ENCODE data around the gene KLK6.
"Not testable (repeated sequence)": the region's sequence is repeated elsewhere in the genome, so short reads cannot be mapped to it uniquely, and the experiment has no call there.

The KLK6 gene

DNA sequence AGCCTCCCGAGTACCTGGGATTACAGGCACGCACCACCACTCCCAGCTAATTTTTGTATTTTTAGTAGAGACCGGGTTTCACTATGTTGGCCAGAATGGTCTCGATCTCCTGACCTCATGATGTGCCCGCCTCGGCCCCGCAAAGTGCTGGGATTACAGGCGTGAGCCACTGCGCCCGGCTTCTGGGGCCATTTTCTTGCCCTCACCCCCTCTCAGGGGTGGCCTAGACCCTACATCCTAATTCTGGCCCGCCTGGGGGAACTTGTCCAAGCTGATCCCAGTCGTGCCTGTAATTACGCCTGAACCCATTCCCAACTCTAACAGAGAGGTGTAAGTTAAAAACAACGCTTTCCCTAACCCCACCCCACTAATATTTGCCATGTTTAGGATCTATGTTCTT lies 15.0 kb upstream of the KLK6 start:
- DNase-seq = not testable (repeated sequence)

DNA sequence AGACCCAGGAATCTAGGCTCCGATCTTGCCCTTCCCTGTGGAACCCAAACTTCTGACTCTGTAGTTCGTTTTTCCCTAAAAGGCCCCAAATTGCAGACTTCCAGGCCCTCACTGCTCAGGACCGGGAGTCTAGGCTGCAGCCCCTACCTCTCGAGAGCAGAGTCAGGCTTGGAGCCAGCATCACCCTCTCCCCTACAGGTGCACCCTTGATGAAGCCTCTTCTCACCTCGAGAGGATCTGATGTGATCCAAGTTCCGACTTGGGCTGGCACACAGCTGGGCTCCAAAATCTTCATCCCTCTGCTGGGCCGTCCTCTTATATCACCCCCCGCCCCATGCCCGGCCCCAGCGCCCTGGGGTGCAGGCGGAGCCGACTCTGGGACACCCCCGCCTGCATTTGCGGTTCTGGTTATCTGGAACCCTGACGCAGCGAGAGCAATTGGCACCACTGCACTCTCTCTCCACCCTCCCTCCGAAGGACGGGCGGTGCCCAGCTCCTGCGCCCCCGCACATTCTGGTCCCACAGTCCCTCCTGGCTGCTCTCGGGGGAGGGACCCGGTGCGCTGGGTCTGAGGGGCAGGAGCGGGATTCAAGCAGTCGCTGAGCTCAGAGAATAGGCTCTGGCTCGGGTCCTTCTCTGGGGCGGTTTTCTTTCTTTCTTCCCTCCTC lies 14.4 kb upstream of the KLK6 start, which contains the start of gene KLK7:
Gene KLK7, minus strand, starts transcription at position 293 of the 668 bp plus-strand sequence. CDS start 1,518 bp downstream, outside the sequence.
- no peak for DNase-seq

DNA sequence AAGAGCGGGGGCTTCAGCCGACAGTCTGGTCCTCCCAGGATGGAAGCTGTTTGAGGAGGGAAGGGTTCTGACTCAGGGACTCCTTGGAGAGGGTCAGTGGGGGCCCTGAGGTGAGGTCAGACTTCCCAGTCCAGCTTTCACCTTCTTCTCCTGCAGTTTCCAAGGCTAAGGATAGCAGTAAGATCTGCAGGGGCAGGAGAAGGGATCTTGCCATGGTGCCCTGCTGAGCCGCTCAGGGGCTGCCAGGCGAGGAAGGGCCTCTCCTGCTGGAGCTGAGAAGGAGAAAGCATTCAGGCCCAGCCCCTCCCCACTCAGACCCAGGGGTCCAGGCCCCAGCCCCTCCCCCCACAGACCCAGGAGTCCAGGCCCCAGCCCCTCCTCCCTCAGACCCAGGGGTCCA lies 12.8 kb upstream of the KLK6 start:
- DNase-seq = no peak

DNA sequence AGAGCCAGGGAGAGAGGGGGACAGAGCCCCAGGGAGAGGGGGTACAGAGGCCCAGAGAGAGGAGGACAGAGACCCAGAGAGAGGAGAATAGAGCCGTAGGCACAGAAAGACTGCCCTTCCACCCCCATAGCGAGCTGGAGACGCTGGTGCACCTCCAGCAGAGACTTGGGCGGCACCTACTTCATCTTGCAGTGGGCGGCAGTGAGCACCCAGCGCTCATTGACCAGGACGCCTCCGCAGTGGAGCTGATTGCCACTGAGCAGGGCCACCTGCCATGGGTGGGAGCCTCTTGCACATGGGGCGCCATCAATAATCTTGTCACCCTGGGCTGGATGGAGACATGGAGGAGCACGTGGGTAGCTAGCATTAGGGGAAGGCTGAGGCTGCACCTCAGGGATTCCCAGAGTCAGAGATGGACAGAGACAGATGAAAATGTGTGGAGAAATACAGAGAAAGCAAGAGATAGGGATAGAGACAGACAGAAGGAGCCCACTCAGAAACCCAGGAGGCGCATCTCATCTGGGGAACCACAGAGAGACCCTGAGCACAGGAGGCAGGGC lies 12.3 kb upstream of the KLK6 start:
- no peak for DNase-seq

DNA sequence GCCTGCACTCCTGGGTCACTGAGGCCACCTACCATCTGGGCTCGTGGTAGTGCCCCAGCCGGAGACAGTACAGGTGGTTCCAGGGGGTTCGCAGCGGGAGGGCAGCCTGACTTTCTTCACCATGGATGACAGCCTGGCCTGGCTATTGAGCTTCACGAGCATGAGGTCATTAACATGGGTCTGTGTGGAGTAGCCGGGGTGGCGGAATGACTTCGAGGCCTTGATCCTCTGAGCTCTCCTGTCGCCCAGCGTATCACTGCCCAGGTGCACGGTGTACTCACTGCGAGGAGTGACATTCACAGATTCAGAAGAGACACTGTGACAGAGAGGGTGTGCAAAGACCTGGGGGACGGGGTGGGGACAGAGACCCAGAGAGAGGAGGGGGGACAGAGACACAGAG lies 10.8 kb upstream of the KLK6 start:
- DNase-seq = no peak

DNA sequence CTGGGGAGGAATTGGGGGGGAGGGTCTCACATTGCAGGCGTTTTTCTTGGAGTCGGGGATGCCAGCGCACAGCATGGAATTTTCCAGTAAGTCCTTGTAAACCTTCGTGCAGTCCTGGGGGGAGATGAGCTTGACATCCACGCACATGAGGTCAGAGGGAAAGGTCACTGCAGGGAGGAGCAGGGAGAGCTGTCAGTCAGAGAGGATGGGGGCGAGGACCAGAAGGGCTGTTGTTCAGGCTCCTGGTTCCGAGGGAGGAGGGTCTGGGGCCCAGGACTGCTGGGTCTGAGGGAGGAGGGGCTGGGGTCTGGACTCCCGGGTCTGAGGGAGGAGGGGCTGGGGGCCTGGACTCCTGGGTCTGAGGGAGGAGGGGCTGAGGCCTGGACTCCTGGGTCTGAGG lies 10.4 kb upstream of the KLK6 start:
- DNase-seq = no peak

DNA sequence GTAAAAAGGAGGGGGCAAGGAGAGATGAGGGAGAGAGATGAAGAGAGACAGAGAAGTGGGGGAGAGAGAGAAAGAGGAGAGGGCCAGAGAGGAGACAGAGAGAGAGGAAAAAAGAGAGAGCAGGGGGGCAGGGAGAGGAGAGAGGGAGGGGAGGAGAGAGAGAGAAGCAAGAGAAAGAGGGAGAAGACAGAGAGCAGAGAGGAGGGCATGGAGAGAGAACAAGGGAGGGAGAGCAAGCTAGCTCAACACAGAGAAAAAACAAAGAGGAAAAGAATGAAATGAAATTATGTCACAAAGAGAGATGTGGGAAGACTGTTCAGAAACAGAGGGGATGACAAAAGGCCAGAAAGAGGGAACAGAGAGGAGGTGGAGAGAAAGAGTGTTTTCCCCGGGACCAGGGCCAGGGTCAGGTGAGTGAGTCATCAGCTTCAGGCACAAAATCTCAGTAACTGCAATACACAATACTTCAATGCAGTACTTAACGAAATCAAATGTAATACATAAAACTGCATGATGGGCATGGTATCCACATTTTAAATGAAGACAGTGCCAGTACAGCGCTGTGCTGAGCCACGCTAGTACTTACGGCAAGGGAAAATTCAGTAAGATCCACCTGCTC lies 9.5 kb upstream of the KLK6 start:
- DNase-seq = no peak

DNA sequence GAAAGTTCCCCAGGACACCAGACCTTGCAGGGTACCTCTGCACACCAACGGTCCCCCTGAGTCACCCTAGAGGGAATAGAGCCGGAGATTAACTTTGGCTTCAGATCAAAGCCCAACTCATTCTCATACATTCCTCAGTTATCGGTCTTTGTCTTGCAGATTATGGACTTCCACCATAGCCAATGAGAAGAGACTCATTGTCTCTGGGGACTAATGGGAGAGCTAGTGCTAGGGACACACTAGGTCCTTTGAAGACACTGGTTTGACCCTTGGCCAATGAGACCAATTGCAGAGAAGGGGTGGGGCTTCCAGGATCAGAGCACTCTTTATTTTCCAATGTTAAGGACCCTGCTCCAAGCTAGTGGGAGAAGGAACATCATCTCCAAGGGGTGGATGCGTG lies 8.2 kb upstream of the KLK6 start:
- no peak for DNase-seq

DNA sequence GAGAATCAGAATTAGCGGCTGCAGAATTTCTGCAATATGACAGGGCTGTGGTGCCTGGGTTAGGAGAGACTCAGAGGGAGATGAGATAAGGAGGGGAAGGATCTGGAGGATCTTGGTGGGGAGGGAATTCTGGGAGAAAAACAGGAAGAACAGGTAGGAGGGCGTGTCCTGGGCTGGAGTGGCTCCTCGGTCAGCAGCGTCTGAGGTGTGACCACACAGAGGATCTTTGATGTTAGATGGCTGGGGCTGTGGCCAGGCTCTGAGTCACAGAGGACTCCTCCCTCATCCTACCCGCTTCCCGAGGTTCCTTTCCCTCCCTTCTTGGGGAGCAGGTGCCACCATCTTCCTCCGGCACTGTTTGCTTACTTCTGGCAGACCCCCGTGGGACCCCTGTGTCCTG lies 6.4 kb upstream of the KLK6 start:
- no peak for DNase-seq

DNA sequence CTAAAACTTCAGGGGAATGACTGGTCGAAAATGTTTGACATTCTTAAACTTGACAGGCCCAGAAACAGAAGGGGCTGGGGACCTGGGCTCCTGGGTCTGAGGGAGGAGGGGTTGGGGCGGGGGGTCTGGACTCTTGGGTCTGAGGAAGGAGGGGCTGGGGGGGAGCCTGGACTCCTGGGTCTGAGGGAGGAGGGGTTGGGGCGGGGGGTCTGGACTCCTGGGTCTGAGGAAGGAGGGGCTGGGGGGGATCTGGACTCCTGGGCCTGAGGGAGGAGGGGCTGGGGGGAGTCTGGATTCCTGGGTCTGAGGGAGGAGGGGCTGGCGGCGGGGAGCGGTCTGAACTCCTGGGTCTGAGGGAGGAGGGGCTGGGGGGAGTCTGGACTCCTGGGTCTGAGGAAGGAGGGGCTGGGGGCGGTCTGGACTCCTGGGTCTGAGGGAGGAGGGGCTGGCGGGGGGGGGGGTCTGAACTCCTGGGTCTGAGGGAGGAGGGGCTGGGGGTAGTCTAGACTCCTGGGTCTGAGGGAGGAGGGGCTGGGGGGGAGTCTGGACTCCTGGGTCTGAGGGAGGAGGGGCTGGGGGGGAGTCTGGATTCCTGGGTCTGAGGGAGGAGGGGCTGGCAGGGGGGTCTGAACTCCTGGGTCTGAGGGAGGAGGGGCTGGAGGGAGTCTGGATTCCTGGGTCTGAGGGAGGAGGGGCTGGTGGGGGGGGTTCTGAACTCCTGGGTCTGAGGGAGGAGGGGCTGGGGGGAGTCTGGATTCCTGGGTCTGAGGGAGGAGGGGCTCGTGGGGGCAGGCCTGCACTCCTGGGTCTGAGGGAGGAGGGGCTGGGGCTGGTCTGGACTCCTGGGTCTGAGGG lies 5.5 kb upstream of the KLK6 start:
- no peak for DNase-seq

DNA sequence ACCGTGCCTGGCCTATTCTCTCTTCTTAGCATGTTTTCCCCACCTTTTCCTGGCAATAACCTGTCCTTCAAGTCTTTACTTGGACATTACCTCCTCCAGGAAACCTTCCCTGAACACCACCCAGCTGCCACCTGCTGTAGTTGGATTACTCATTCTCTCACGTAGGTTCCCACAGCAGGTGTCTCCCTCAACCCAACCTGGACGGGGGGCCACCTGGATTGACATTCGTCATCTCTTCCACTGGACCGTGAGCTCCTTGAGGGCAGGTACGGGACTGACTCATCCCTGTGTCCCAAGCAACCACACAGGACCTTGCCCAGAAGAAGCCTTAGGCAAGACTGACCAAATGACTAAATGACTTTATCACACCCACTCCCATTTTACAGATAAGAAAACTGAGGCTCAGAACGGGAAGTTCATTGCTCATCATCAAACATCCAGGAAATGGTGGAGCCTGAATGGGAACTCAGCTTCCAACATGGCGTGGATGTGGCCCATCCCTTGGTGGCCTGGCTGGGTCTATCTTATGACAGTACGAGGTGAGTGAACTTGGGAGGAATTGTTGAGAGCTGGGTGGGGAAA lies 3.5 kb upstream of the KLK6 start:
- no peak for DNase-seq

DNA sequence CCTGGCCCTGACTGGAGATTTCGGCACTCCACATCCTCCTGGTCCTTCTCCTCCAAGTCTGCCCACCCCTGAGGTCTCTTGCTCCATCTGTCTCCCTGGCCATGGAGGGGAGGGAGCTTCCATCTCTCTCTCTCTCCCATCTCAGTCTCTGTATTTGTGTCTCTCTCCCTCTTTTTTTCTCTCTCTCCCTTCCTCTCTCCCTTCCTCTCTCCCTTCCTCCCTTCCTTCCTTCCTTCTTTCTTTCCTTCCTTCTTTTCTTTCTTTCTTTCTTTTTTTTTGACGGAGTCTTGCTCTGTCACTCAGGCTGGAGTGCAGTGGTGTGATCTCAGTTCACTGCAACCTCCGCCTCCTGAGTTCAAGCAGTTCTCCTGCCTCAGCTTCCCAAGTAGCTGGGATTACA lies 419 bp upstream of the KLK6 start:
- DNase-seq = not testable (repeated sequence)

DNA sequence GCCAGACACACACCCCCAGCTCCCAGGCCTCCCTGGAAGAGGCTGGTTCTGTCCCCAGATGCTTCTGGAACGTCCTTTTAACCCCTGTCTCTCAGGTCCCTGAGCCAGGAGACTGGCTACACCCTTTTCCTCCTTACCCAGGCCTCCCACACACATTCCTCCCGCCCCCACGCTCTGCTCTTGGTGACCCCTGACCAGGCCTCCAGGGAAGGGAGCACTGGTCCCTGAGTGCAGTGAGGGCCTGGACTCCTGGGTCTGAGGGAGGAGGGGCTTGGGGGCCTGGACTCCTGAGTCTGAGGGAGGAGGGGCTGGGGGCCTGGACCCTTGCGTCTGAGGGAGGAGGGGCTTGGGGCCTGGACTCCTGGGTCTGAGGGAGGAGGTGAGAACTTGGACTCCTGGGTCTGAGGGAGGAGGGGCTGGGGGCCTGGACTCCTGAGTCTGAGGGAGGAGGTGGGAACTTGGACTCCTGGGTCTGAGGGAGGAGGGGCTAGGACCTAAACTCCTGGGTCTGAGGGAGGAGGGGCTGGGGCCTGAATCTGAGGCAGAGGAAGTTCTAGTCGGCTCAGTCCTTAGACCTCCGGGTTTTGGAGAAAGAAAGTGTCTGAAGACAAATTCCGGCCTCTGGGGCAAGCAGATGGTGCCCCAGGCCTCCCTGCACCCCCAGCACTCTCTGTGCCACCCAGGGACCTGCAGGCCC lies 527 bp downstream of the KLK6 start:
- no peak for DNase-seq

DNA sequence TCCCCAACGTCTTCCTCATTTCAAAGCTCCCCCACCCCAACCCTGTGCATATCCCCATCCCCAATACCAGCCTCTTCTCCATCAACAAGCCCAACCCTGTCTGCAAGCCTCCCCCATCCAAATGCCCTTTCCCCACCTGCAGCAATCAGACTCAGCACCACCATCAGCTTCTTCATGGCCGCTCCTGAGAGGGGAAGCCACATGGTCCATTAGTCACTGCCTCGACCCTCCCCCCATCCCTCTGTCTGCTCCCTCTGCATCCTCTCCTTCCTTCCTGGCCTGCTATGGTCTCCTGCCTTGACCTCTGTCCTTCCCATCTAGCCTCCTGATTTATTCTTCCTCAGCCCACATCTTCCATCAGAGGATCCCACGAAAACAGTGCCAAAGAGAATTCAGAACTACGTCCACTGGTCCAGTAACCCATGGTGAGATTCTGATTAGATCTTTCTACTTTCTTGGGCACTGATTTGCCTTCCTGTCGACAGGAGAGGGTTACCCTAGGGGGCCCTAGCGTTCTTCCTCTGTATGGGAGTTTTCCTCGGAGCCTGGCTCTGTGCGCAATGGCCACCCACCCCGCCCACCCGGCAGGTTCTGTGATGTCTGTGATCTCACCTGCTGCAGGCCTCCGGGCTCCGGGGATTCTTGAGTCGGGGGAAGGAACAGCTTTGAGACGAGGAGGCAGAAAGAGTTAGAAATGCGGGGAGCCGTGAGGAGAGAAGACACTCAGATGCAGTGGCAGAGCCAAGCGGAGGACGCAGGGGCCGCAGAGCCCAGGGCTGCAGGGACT lies 1.3 kb downstream of the KLK6 start:
- no peak for DNase-seq

DNA sequence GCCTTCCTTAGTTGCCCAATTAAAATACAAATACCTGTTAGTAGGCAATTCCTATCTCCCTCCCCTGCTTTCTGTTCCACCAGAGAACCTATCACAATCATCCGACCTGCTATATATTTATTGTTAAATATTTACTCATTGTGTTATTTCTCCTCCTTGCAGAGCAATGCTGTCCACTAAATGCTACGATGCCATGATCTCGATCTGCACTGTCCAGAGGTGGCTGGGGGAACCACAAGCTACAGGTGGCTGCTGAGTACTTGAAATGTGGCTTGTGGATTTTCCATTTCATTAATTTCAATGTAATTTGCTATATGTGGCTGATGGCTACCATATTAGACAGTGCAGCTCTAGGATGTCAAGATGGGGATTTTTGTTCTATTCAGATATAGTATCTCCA lies 5.1 kb downstream of the KLK6 start:
- DNase-seq = no peak

DNA sequence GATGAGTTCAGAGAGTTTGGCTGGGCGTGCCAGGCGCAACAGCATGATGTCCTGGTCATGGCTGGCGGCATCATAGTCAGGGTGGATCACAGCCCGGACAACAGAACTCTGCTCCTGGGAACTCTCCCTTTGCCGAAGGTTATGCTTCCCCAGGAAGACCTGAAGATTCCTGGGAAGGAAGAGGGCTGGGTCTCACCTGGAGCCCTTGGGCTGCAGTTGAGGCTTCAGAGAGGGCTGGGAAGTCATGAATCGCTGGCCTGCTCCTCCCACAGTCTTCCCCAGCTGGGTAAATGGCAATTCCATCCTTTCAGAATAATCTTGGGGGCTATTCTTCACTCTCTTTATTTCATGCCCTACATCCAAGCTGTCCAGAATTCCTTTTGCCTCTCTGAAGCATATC lies 6.0 kb downstream of the KLK6 start:
- no peak for DNase-seq

DNA sequence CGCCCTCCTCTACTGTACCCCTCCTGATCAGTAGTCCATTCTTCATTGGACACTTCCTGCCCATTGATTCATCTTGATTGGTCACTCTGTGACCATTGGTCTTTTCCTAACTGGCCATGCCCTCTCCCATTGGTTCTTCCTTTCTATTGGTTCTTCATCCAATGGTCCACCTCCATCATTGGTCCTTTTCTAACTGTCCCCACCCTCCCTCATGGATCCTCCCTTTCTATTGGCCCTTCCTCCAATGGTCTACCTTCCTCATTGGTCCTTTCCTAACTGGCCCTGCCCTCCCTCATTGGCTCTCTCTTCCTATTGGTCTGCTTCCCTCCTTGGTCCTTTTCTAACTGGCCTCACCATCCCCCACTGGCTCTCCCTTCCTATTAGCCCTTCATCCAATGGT lies 7.1 kb downstream of the KLK6 start:
- no peak for DNase-seq

DNA sequence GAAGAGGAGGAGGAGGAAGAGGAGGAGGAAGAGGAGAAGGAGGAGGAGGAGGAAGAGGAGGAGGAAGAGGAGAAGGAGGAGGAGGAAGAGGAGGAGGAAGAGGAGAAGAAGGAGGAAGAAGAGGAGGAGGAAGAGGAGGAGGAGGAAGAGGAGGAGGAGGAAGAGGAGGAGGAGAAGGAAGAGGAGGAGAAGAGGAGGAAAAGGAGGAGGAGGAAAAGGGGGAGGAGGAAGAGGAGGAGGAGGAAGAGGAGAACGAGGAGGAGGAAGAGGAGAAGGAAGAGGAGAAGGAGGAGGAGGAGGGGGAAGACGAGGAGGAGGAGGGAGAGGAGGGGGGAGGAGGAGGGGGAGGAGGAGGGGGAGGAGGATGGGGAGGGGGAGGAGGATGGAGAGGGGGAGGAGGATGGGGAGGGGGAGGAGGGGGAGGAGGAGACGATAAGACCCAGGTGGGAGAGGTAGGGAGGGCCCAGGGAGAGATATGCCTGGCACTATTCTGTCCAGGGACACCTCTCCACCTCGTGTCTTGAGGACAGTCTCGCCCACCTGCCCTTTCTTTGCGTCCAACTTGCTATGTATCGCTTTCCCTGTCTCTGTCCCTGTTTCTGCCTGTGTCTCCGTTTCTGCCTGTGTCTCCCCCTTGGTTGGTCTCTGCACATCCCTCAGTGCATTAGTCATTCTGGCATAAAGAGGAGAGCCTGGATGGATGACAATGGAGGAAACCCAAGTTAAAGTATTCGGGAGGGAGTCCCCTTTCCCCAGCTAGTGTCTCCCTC lies 9.5 kb downstream of the KLK6 start:
- peak; percentile 14 for DNase-seq

DNA sequence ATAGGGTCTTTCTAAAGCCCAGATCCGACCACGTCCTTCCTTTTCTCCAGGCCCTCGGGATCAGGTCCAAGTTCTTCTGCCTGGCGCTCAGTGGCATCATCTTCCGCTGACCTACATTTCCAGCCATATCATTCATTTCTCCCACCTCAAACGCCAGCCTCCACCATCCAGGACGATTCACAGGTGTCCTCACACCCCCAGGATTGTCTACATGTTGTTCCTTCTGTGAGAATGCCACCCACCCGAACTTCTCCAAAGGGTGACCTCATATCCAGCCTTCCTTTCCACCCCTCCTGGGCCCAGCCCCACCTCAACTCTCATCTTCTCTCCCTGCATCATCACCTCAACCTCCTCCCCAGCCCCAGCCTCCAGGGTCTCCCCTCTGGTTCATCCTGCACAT lies 11.8 kb downstream of the KLK6 start:
- no peak for DNase-seq

DNA sequence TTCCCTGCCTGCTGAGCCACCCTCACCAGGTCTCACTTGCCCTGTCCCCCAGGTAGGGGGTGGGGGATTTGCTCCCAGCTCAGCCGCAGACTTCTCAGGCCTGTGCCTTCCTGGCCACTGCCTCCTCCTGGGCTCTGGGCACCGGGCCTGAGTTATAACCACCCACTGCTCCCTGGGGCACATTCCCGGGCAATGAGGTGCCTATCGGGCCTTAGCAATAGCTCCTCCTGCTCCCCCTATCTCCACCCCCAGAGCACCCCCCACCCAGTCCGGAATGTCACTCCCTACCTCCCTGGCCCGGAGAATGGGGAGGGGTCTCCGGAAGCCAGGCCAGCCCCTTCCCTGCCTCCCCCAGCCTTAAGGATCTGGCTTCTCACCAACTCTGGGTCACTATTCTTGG lies 16.5 kb downstream of the KLK6 start, which contains the start of gene KLK5:
Gene KLK5, minus strand, starts transcription at position 129 of the 400 bp plus-strand sequence. CDS start 381 bp downstream, outside the sequence.
- no peak for DNase-seq

DNA sequence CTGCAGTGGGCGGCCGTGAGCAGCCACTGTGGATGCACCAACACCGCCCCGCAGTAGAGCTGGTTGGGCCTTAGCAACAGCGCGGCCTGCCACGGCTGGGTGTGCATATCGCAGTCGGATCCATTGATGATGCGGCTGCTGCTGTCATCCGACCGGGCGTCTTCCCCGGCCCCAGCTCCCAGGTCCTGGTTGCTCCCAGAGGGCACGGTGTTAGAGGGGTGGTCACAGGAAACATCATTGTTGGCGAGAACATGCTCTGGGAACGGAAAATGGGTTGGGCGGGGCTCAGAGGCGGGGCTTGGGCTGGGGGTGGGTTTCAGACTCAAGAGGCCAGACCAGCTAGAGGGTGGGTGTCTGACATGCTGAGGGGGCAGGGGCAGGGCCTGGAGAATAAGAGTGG lies 19.5 kb downstream of the KLK6 start:
- no peak for DNase-seq
